ENCODE measurements around the gene ANKRD39. TPM values are rescaled to one million over a fixed set of nuclear protein-coding genes. Genes with fewer than 3 reads are reported as not detected.

ANKRD39 gene
- total and polyA plus RNA-seq, 9 of the 15 experiments (the other 6 are each of a cell fraction or from before 2014, with no cell fraction given), result 8.2 to 33.1 (median 23.8) TPM

GRCh38 chr2:96848264-96848663 is 9.6 kb downstream of the ANKRD39 start:
- CTCF ChIA-PET (ENCODE audit: low intra/inter-chr PET ratio), result no interaction called here
- Histone ChIP-seq H3K4me3 (no peak overlapping the region), H3K9me3 (replicated peaks; ENCODE audit: control insufficient read depth, insufficient read depth, low read depth, low read length) (no peaks in the 10 kb centered on the region), H2AFZ (ENCODE audit: low read depth, low read length) (no peak overlapping the region), H3K36me3 (ENCODE audit: control insufficient read depth, insufficient read depth, low read length) (peaks cover 56% of the 10 kb centered on the region), H3K79me2 (ENCODE audit: control insufficient read depth, insufficient read depth, low read length) (no peaks in the 10 kb centered on the region), H3K9ac (ENCODE audit: insufficient read depth in 1 of 2, low read depth in 2 of 2, low read length in 2 of 2) (peak overlapping the region in 1 of 2 experiments; percentile 31; a peak in 2 of 4 replicates), H3K4me1 (replicated peaks in 1 of 2; ENCODE audit: control insufficient read depth in 2 of 2, insufficient read depth in 2 of 2, low read length in 2 of 2) (peaks cover 0 to 12% of the 10 kb centered on the region in 2 experiments; a peak in 2 of 5 replicates), H3K9me1 (ENCODE audit: control insufficient read depth, insufficient read depth, low read length) (no peaks in the 10 kb centered on the region), H3K27ac (ENCODE audit: extremely low read depth, low read depth, low read length) (no peak overlapping the region), H3K27me3 (ENCODE audit: control insufficient read depth in 2 of 2, insufficient read depth in 2 of 2, low read length in 2 of 2) (no peaks in the 10 kb centered on the region), H3K4me2 (ENCODE audit: insufficient read depth, low read length) (no peak overlapping the region), H4K20me1 (replicated peaks; ENCODE audit: control insufficient read depth, insufficient read depth, low read length) (no peaks in the 10 kb centered on the region)
- no peak for DNase-seq (ENCODE audit: extremely low read depth in 1 of 4, low spot score in 3 of 4)
- no TSS peak for BruUV-seq (replicated peaks)
- ATAC-seq, result no peak
- POLR2A ChIA-PET, result interaction anchor here (0.8 to 2.3 kb wide), 2 partner anchors 10 to 23 kb away, joined by 3 to 10 read pairs; partner anchors contain the start of gene ANKRD39
- WGBS (ENCODE audit: insufficient coverage, low coverage, missing lambda C conversion rate), result 80% methylated on average over 9 of the region's 9 CpGs
- in situ Hi-C loops (cut with MboI), result no loop called here
- intact Hi-C loops (cut with micrococcal nuclease), result no loop called here
- no peak for FAIRE-seq
- TF ChIP-seq RUNX1 (IDR thresholded peaks at IDR 0.05; ENCODE audit: low read depth), result no peak
- TF ChIP-seq, protein P1, sequence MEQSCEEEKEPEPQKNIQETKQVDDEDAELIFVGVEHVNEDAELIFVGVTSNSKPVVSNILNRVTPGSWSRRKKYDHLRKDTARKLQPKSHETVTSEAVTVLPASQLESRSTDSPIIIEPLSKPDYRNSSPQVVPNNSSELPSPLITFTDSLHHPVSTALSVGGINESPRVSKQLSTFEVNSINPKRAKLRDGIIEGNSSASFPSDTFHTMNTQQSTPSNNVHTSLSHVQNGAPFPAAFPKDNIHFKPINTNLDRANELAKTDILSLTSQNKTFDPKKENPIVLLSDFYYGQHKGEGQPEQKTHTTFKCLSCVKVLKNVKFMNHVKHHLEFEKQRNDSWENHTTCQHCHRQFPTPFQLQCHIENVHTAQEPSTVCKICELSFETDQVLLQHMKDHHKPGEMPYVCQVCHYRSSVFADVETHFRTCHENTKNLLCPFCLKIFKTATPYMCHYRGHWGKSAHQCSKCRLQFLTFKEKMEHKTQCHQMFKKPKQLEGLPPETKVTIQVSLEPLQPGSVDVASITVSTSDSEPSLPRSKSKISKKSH (CRISPR knock-in tag; IDR thresholded peaks at IDR 0.05), result no peak
- no peak for TF ChIP-seq ZFPM2 (CRISPR knock-in tag; IDR thresholded peaks at IDR 0.05)
- no peak for TF ChIP-seq POLR2AphosphoS2 (IDR thresholded peaks at IDR 0.05; ENCODE audit: low read length)
- TF ChIP-seq TBL1XR1 (IDR thresholded peaks at IDR 0.05; ENCODE audit: low read length in 2 of 2), result no peak
- TF ChIP-seq RB1 (IDR thresholded peaks at IDR 0.05; ENCODE audit: low read depth), result no peak
- TF ChIP-seq, protein P2, sequence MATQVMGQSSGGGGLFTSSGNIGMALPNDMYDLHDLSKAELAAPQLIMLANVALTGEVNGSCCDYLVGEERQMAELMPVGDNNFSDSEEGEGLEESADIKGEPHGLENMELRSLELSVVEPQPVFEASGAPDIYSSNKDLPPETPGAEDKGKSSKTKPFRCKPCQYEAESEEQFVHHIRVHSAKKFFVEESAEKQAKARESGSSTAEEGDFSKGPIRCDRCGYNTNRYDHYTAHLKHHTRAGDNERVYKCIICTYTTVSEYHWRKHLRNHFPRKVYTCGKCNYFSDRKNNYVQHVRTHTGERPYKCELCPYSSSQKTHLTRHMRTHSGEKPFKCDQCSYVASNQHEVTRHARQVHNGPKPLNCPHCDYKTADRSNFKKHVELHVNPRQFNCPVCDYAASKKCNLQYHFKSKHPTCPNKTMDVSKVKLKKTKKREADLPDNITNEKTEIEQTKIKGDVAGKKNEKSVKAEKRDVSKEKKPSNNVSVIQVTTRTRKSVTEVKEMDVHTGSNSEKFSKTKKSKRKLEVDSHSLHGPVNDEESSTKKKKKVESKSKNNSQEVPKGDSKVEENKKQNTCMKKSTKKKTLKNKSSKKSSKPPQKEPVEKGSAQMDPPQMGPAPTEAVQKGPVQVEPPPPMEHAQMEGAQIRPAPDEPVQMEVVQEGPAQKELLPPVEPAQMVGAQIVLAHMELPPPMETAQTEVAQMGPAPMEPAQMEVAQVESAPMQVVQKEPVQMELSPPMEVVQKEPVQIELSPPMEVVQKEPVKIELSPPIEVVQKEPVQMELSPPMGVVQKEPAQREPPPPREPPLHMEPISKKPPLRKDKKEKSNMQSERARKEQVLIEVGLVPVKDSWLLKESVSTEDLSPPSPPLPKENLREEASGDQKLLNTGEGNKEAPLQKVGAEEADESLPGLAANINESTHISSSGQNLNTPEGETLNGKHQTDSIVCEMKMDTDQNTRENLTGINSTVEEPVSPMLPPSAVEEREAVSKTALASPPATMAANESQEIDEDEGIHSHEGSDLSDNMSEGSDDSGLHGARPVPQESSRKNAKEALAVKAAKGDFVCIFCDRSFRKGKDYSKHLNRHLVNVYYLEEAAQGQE (IDR thresholded peaks at IDR 0.05; ENCODE audit: borderline replicate concordance), result no peak
- TF ChIP-seq, protein P2 (CRISPR knock-in tag; IDR thresholded peaks at IDR 0.05; ENCODE audit: low read depth), result no peak
- TF ChIP-seq HMG20A (CRISPR knock-in tag; conservative IDR thresholded peaks at IDR 0.05), result no peak
- no peak for TF ChIP-seq ZNF766 (CRISPR knock-in tag; conservative IDR thresholded peaks at IDR 0.05)
- TF ChIP-seq, protein P3, sequence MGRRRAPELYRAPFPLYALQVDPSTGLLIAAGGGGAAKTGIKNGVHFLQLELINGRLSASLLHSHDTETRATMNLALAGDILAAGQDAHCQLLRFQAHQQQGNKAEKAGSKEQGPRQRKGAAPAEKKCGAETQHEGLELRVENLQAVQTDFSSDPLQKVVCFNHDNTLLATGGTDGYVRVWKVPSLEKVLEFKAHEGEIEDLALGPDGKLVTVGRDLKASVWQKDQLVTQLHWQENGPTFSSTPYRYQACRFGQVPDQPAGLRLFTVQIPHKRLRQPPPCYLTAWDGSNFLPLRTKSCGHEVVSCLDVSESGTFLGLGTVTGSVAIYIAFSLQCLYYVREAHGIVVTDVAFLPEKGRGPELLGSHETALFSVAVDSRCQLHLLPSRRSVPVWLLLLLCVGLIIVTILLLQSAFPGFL (CRISPR knock-in tag; IDR thresholded peaks at IDR 0.05), result no peak
- TF ChIP-seq DIDO1 (tag; IDR thresholded peaks at IDR 0.05; ENCODE audit: low read depth), result no peak
- TF ChIP-seq ZNF780A (CRISPR knock-in tag; IDR thresholded peaks at IDR 0.05), result no peak

Data from K562 (cell line).